Left lung (tissue), 14 donors: ENCODE measurements around the gene NUS1. TPM values are rescaled to one million over a fixed set of nuclear protein-coding genes. Genes with fewer than 3 reads are reported as not detected.
A peak's percentile ranks its signal among the peaks of the same experiment; 100 is the strongest.

ENCODE experiments used
- ATAC-seq: fragments of 200-7000 bp; cut with Tn5 transposase; one replicate; pipeline ENCODE4 v1.9.1; 2020; ENCODE audit warnings: moderate library complexity
- DNase-seq, 4 donors: peaks; one replicate each; pipeline ENCODE4 v3.0.0-alpha.2; 2013 to 2020
- H3K27ac ChIP-seq, 2 donors: fragments of 200-600 bp; sonication (generic) in 1 of 2; one replicate each; pipeline versions ENCODE4 v1.5.0 to v1.8.0; 2020 to 2021
- H3K27me3 ChIP-seq, 2 donors: fragments of 200-600 bp; sonication (generic) in 1 of 2; one replicate each; pipeline versions ENCODE4 v1.5.0 to v1.8.0; 2020 to 2021
- H3K36me3 ChIP-seq, 2 donors: fragments of 200-600 bp; sonication (generic) in 1 of 2; one replicate each; pipeline versions ENCODE4 v1.5.0 to v1.8.0; 2020 to 2021
- H3K4me1 ChIP-seq, 2 donors: fragments of 200-600 bp; one replicate each; pipeline ENCODE4 v1.8.0; 2021
- H3K4me3 ChIP-seq, 2 donors: fragments of 200-600 bp; sonication (generic) in 1 of 2; one replicate each; pipeline versions ENCODE4 v1.5.0 to v1.8.0; 2020 to 2021; ENCODE audit warnings: mild to moderate bottlenecking in 1 of 2
- H3K9me3 ChIP-seq, 2 donors: fragments of 200-600 bp; sonication (generic) in 1 of 2; one replicate each; pipeline versions ENCODE4 v1.5.0 to v1.8.0; 2020 to 2021
- intact Hi-C, 2 donors: fragments of 100-400 bp; cut with DNase I; formaldehyde crosslinking; loops; one replicate each; pipeline versions ENCODE4 v1.11.2 to v1.14.2; 2022
- long read RNA-seq, 12 donors: library from polyadenylated mRNA in 2 of 12; unstranded in 2 of 12; transcript quantifications; one replicate each; pipeline ENCODE4 v2.0.0 and lab custom pipeline, GENCODE V29; 2019 to 2026
- polyA plus RNA-seq, 6 donors: library from polyadenylated mRNA; unstranded; fragments of 120-200 nt; gene quantifications; one replicate each; pipeline ENCODE4 v1.2.1, GENCODE V29; 2013; ENCODE audit not compliant: insufficient read length in 6 of 6
- total RNA-seq, 2 donors: library from RNA; stranded (reverse); fragmentation: NEBNext Ultra II Directional; extraction: Animal tissue kit (Norgen Biotek cat#: 25700); gene quantifications; one replicate each; pipeline ENCODE4 v1.2.1, GENCODE V29; 2021
- TF ChIP-seq, protein P1 (sequence below), 2 donors: fragments of 200-600 bp; sonication (generic) in 1 of 2; IDR thresholded peaks; one replicate each; pipeline versions ENCODE4 v1.5.0 to v1.8.0; 2021; ENCODE audit warnings: antibody characterized with exemption in 2 of 2
- donor health status: DM: no; HTN: yes; CAD: no.
- donor health status: DM: no; HTN: no; CAD: no.

NUS1 gene
- total RNA-seq (10 to 100 TPM; 30.2 to 47.3 TPM), polyA plus RNA-seq (10 to 100 TPM; 38.2 to 44.2 (median 41.2) TPM)
- long read RNA-seq, donor 1, full-length matches to known transcripts = 16 of 29 reads
- long read RNA-seq, donor 1, partial matches to known transcripts = 13 of 29 reads
- long read RNA-seq, donor 1, other reads (novel, unspliced or antisense) = 0 of 29 reads
- long read RNA-seq, donor 2, full-length matches to known transcripts = 15 of 15 reads
- long read RNA-seq, donor 2, partial matches to known transcripts = 0 of 15 reads
- long read RNA-seq, donor 2, other reads (novel, unspliced or antisense) = 0 of 15 reads
- long read RNA-seq, donor 3, full-length matches to known transcripts = 22 of 22 reads
- long read RNA-seq, donor 3, partial matches to known transcripts = 0 of 22 reads
- long read RNA-seq, donor 3, other reads (novel, unspliced or antisense) = 0 of 22 reads
- long read RNA-seq, donor 4, partial matches to known transcripts = 0 of 3 reads
- long read RNA-seq, donor 4, other reads (novel, unspliced or antisense) = 3 of 3 reads
- long read RNA-seq, donor 5, full-length matches to known transcripts = 11 of 11 reads
- long read RNA-seq, donor 5, partial matches to known transcripts = 0 of 11 reads
- long read RNA-seq, donor 5, other reads (novel, unspliced or antisense) = 0 of 11 reads
- long read RNA-seq, donor 6, full-length matches to known transcripts = 7 of 7 reads
- long read RNA-seq, donor 6, partial matches to known transcripts = 0 of 7 reads
- long read RNA-seq, donor 6, other reads (novel, unspliced or antisense) = 0 of 7 reads
- long read RNA-seq, donor 7, full-length matches to known transcripts = 6 of 6 reads
- long read RNA-seq, donor 7, partial matches to known transcripts = 0 of 6 reads
- long read RNA-seq, donor 7, other reads (novel, unspliced or antisense) = 0 of 6 reads
- long read RNA-seq, donor 8, full-length matches to known transcripts = 9 of 9 reads
- long read RNA-seq, donor 8, partial matches to known transcripts = 0 of 9 reads
- long read RNA-seq, donor 8, other reads (novel, unspliced or antisense) = 0 of 9 reads
- long read RNA-seq, donor 9 = 0 reads
- long read RNA-seq, donor 10 = 0 reads
- long read RNA-seq, donor 11, full-length matches to known transcripts = 16 of 16 reads
- long read RNA-seq, donor 11, partial matches to known transcripts = 0 of 16 reads
- long read RNA-seq, donor 11, other reads (novel, unspliced or antisense) = 0 of 16 reads
- long read RNA-seq, donor 12, full-length matches to known transcripts = 11 of 11 reads
- long read RNA-seq, donor 12, partial matches to known transcripts = 0 of 11 reads
- long read RNA-seq, donor 12, other reads (novel, unspliced or antisense) = 0 of 11 reads

DNA sequence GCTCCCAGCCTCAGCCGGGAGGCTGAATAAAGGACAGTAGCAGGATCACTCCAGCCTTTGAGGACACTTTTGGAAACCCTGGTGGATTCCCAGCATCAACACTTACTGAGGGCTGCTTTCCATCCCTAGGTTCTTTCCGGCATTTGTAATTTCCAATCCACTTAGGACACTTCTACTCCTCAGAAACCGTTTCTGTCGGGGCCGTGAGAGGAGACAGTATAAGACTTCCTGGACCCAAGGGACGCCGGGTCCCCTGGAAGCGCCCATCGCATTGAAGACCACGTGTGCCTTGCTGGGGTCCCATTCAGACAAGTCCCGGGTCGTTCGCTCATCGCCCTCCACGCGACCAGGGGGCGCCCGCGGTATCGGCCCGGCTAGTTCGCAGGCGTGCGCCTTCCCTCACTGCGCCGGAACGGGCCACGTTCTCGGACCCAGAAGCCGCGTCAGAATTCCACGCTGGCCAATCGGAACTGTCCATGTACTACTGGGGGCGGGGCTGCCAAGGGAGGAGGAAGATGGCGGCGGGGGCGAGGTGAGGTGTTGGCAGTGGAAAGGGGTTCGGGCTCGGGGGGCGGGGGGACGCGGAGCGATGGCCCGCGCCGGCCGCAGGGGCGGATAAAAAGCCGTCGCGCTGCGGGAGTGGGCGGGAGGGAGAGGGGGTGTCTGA lies at the start of gene NUS1:
Gene NUS1 (plus strand): TSS at position 479 of the 667 bp plus-strand sequence. CDS start 202 bp downstream, outside the sequence.
- peaks cover 14 to 39% of the 10 kb centered on the region in 2 donors for H3K4me1 ChIP-seq
- H3K36me3 ChIP-seq = no peaks in the 10 kb centered on the region
- ATAC-seq = peak; percentile 99
- intact Hi-C loops = no loop called here
- H3K9me3 ChIP-seq = no peaks in the 10 kb centered on the region
- peak within 1 kb of the TSS; percentile 57 to 71 for H3K4me3 ChIP-seq
- peak within 1 kb of the TSS; percentile 39 to 77 for H3K27ac ChIP-seq
- peak; percentile 96 to 98 (median 98) for DNase-seq
- H3K27me3 ChIP-seq = no peaks in the 10 kb centered on the region
- TF ChIP-seq, protein P1, sequence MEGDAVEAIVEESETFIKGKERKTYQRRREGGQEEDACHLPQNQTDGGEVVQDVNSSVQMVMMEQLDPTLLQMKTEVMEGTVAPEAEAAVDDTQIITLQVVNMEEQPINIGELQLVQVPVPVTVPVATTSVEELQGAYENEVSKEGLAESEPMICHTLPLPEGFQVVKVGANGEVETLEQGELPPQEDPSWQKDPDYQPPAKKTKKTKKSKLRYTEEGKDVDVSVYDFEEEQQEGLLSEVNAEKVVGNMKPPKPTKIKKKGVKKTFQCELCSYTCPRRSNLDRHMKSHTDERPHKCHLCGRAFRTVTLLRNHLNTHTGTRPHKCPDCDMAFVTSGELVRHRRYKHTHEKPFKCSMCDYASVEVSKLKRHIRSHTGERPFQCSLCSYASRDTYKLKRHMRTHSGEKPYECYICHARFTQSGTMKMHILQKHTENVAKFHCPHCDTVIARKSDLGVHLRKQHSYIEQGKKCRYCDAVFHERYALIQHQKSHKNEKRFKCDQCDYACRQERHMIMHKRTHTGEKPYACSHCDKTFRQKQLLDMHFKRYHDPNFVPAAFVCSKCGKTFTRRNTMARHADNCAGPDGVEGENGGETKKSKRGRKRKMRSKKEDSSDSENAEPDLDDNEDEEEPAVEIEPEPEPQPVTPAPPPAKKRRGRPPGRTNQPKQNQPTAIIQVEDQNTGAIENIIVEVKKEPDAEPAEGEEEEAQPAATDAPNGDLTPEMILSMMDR (IDR thresholded peaks at IDR 0.05) = peak; percentile 55 to 73

DNA sequence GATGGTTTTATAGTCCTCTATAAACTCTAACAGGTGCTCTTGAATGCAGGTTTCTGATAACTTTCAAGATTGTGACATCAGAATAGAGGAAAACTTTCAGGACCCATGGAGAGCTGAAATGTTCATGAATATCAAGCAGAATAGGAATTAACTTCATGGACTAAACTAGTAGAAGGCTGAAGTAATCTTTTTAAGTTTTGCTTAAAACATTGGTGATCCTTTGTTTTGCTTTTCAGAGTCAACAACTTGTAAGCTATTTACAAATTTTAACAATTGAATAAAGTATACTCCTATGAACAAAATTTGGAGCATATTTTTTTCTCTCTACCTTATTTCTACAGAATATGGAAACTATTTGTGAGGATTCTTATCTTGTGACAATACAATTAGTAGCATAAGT lies 47.7 kb upstream of the NUS1 start:
- intact Hi-C loops = no loop called here
- ATAC-seq (no peak), DNase-seq (no peak)
- Histone ChIP-seq H3K4me1 (no peaks in the 10 kb centered on the region), H3K4me3 (no peak overlapping the region), H3K9me3 (peaks cover 0 to 43% of the 10 kb centered on the region in 2 donors), H3K36me3 (no peaks in the 10 kb centered on the region), H3K27me3 (no peaks in the 10 kb centered on the region), H3K27ac (no peak overlapping the region)
- TF ChIP-seq, protein P1 (IDR thresholded peaks at IDR 0.05) = no peak

DNA sequence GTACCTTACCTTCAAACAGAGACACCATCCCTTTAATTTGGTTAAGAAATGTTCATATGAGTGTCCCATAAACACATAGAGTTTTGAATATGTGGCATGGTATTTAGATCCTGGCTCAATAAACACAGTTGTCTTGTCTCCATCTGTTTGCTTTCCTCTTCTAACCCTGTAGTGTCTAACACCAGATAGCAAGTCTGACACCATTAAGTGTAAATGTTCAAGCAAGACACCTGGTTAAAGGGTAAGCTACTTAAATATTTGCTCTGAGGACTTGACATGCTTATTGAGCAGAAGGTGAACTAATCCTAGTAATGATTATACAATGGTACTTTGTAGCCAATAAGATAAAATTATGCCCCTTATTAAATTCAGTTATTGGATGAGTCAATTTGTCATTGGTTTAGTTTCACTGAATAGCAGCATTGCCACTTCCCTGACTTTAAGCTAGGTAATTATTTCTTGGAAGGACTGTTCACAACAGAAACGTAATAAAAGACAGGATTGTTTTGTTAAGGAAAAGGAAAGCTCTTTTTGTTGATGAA lies 46.1 kb upstream of the NUS1 start:
- Histone ChIP-seq H3K4me1 (no peaks in the 10 kb centered on the region), H3K4me3 (no peak overlapping the region), H3K36me3 (no peaks in the 10 kb centered on the region), H3K27ac (no peak overlapping the region), H3K9me3 (peaks cover 0 to 36% of the 10 kb centered on the region in 2 donors), H3K27me3 (no peaks in the 10 kb centered on the region)
- DNase-seq = no peak
- TF ChIP-seq, protein P1 (IDR thresholded peaks at IDR 0.05) = no peak
- intact Hi-C loops = no loop called here
- no peak for ATAC-seq

DNA sequence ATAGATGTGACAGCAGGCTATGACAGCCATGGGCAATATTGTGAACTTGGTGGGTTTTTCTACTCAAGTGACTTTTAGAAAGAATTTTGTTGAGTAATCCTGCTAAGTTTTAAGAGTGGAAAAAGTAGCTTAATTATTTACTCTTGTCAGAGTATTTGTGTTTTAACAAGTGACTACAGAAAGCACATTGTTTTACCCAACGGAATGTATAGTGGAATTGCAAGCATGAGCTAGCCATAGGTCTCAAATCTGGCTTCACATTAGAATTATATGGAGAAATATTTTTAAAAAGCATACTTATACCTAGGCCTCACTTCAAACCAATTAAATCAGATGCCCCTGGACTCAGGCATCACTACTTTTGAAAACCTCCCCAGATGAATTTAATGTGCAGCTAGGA lies 37.5 kb upstream of the NUS1 start:
- TF ChIP-seq, protein P1 (IDR thresholded peaks at IDR 0.05) = no peak
- Histone ChIP-seq H3K36me3 (no peaks in the 10 kb centered on the region), H3K27me3 (no peaks in the 10 kb centered on the region), H3K4me3 (no peak overlapping the region), H3K9me3 (no peaks in the 10 kb centered on the region), H3K4me1 (no peaks in the 10 kb centered on the region), H3K27ac (no peak overlapping the region)
- intact Hi-C loops = no loop called here
- ATAC-seq (no peak), DNase-seq (no peak)
